HepG2 (cell line): Measurements from ENCODE around the gene CIAO3. TPM values are rescaled to one million over a fixed set of nuclear protein-coding genes. Genes with fewer than 3 reads are reported as not detected.
A peak's percentile ranks its signal among the peaks of the same experiment; 100 is the strongest.

Source experiments
- FOXO1 ChIP-seq: sonication (generic); formaldehyde crosslinking; IDR thresholded peaks from 2 replicates; pipeline ENCODE4 v1.4.0; 2020; ENCODE audit warnings: missing genetic modification reagents
- IKZF1 ChIP-seq: fragments of 450-650 bp; IDR thresholded peaks from 2 replicates; pipeline ENCODE4 v1.7.1; 2016
- KMT2A ChIP-seq: sonication (generic); formaldehyde crosslinking; IDR thresholded peaks from 2 replicates; pipeline ENCODE4 v1.4.0; 2020; ENCODE audit warnings: missing genetic modification reagents
- NKX3-1 ChIP-seq: sonication (generic); formaldehyde crosslinking; IDR thresholded peaks from 2 replicates; pipeline ENCODE4 v1.5.0; 2020; ENCODE audit warnings: missing genetic modification reagents
- POGZ ChIP-seq: sonication (generic); formaldehyde crosslinking; IDR thresholded peaks from 2 replicates; pipeline ENCODE4 v1.4.0; 2020; ENCODE audit warnings: mild to moderate bottlenecking, missing genetic modification reagents
- POLR2AphosphoS2 ChIP-seq: IDR thresholded peaks from 2 replicates; pipeline ENCODE4 v1.6.1; 2011; ENCODE audit warnings: low read depth, low read length, improper control_type of control experiment
- PPARG ChIP-seq: conservative IDR thresholded peaks from 2 replicates; pipeline ENCODE4 v1.6.1; 2016; ENCODE audit warnings: missing biosample characterization, missing genetic modification reagents
- RCOR2 ChIP-seq: IDR thresholded peaks from 2 replicates; pipeline ENCODE4 v1.6.1; 2016; ENCODE audit warnings: missing biosample characterization, missing genetic modification reagents
- TAF15 ChIP-seq: fragments of 200-400 bp; formaldehyde crosslinking; IDR thresholded peaks from one replicate; pipeline ENCODE4 v1.6.1; 2018; ENCODE audit warnings: mild to moderate bottlenecking, low read depth, low read length; ENCODE audit not compliant: poor library complexity, severe bottlenecking
- TOE1 ChIP-seq: sonication (generic); formaldehyde crosslinking; IDR thresholded peaks from 2 replicates; pipeline ENCODE4 v1.4.0; 2020; ENCODE audit warnings: mild to moderate bottlenecking, missing genetic modification reagents
- U2AF1 ChIP-seq: fragments of 200-400 bp; formaldehyde crosslinking; optimal IDR thresholded peaks from 2 replicates; pipeline ENCODE3; 2017; ENCODE audit warnings: mild to moderate bottlenecking, low read depth, low read length
- U2AF2 ChIP-seq: fragments of 200-400 bp; formaldehyde crosslinking; IDR thresholded peaks from 2 replicates; pipeline ENCODE4 v1.6.1; 2017; ENCODE audit warnings: low read depth, mild to moderate bottlenecking, low read length
- ZIK1 ChIP-seq: sonication (generic); formaldehyde crosslinking; IDR thresholded peaks from 2 replicates; pipeline ENCODE4 v1.5.0; 2020; ENCODE audit warnings: mild to moderate bottlenecking, low read depth, missing genetic modification reagents, borderline replicate concordance
- ZMYM4 ChIP-seq: sonication (generic); formaldehyde crosslinking; IDR thresholded peaks from 2 replicates; pipeline ENCODE4 v1.8.1; 2023; ENCODE audit warnings: mild to moderate bottlenecking, missing genetic modification reagents
- ZNF24 ChIP-seq: fragments of 450-650 bp; IDR thresholded peaks from 2 replicates; pipeline ENCODE4 v1.6.1; 2017; ENCODE audit warnings: antibody characterized with exemption, mild to moderate bottlenecking
- ZNF3 ChIP-seq: IDR thresholded peaks from 2 replicates; pipeline ENCODE4 v1.7.0; 2017; ENCODE audit warnings: inconsistent platforms
- ZNF367 ChIP-seq: sonication (generic); formaldehyde crosslinking; IDR thresholded peaks from 2 replicates; pipeline ENCODE4 v1.4.0; 2020; ENCODE audit warnings: missing genetic modification reagents, borderline replicate concordance
- ZNF558 ChIP-seq: sonication (generic); formaldehyde crosslinking; IDR thresholded peaks from 2 replicates; pipeline ENCODE4 v1.9.0; 2022; ENCODE audit warnings: mild to moderate bottlenecking, missing genetic modification reagents, borderline replicate concordance
- ZNF713 ChIP-seq: sonication (generic); formaldehyde crosslinking; IDR thresholded peaks from 2 replicates; pipeline ENCODE4 v1.4.0; 2020; ENCODE audit warnings: mild to moderate bottlenecking, missing genetic modification reagents
- ZNF780A ChIP-seq: sonication (generic); formaldehyde crosslinking; IDR thresholded peaks from 2 replicates; pipeline ENCODE4 v1.8.0; 2022; ENCODE audit warnings: mild to moderate bottlenecking, missing genetic modification reagents, moderate library complexity
- polyA plus RNA-seq, 8 experiments: library from polyadenylated mRNA; depleted of rRNA in 3 of 8; stranded (reverse) in 7 of 8; unstranded in 1 of 8; fragments of >200 nt; fragmentation: Illumina TruSeq in 4 of 8; extraction: Trizol in 4 of 8; gene quantifications; 2 replicates each; pipeline versions ENCODE4 v1.2.1 to v1.2.3, GENCODE V29; 2011 to 2016; ENCODE audit warnings: low read depth in 4 of 8, missing spikeins in 1 of 8, mixed read lengths in 1 of 8; ENCODE audit not compliant: insufficient read depth in 1 of 8
- total RNA-seq, 5 experiments: library from RNA; depleted of rRNA; stranded (reverse); fragments of >200 nt; fragmentation: Illumina TruSeq; extraction: Trizol; gene quantifications; 2 replicates each; pipeline ENCODE4 v1.2.3, GENCODE V29; 2016; ENCODE audit warnings: low read depth in 1 of 5
- TF ChIP-seq, protein P1 (sequence below): sonication (generic); formaldehyde crosslinking; IDR thresholded peaks from 2 replicates; pipeline ENCODE4 v1.4.0; 2020; ENCODE audit warnings: missing genetic modification reagents; ENCODE audit errors: not compliant biosample characterization
- TF ChIP-seq, protein P2 (sequence below): sonication (generic); formaldehyde crosslinking; IDR thresholded peaks from 2 replicates; pipeline ENCODE4 v1.4.0; 2020; ENCODE audit warnings: missing genetic modification reagents, mild to moderate bottlenecking, borderline replicate concordance
- TF ChIP-seq, protein P3 (sequence below): sonication (generic); formaldehyde crosslinking; IDR thresholded peaks from 2 replicates; pipeline ENCODE4 v1.5.1; 2020; ENCODE audit warnings: missing genetic modification reagents, mild to moderate bottlenecking, borderline replicate concordance
- TF ChIP-seq, protein P4 (sequence below): IDR thresholded peaks from 2 replicates; pipeline ENCODE4 v1.6.1; 2016; ENCODE audit warnings: missing biosample characterization, missing genetic modification reagents, low read depth

Gene CIAO3
- total and polyA plus RNA-seq, 2 of the 13 experiments (the other 11 are each of a cell fraction or from before 2014, with no cell fraction given) = 21.7 to 25.0 TPM

DNA sequence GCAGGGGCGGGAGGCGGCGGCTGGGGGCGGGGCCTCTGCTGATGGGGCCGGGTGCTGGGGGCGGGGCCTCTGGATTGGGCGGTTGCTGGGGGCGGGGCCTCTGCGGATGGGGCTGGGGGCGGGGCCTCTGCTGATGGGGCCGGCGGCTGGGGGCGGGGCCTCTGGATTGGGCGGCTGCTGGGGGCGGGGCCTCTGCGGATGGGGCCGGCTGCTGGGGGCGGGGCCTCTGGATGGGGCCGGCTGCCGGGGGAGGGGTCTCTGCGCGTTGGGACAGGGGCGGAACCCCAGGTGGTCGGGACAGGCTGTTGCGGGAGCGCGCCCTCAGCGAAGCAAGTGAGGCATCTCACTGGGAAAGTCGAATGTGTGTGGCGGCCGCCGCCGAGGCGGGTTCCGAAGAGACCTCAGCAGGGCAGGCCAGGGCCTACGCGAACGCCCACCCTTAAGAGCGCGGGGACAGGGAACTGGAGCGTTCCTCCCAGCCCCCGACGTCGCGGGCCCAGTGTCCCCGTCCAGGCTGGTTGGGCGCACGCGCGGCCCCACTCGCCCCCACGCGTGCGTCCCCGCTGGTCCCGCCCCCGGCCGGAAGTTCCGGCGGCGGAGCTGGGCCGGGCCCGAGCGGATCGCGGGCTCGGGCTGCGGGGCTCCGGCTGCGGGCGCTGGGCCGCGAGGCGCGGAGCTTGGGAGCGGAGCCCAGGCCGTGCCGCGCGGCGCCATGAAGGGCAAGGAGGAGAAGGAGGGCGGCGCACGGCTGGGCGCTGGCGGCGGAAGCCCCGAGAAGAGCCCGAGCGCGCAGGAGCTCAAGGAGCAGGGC lies 60.8 kb downstream of the CIAO3 start, which contains the start of gene STUB1 (continued):
- TF ChIP-seq, protein P1, sequence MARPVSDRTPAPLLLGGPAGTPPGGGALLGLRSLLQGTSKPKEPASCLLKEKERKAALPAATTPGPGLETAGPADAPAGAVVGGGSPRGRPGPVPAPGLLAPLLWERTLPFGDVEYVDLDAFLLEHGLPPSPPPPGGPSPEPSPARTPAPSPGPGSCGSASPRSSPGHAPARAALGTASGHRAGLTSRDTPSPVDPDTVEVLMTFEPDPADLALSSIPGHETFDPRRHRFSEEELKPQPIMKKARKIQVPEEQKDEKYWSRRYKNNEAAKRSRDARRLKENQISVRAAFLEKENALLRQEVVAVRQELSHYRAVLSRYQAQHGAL (CRISPR knock-in tag) = no peak
- TF ChIP-seq ZNF713 (CRISPR knock-in tag) (no peak), ZNF558 (no peak), ZIK1 (no peak; the same call in 1 of the 2 replicates), U2AF1 (no peak), POLR2AphosphoS2 (no peak), KMT2A (CRISPR knock-in tag) (no peak), ZMYM4 (CRISPR knock-in tag) (peak; percentile 3; the same call in 1 of the 2 replicates), ZNF367 (CRISPR knock-in tag) (no peak), NKX3-1 (CRISPR knock-in tag) (0 out of 2 replicates have a peak, but pooled peaks have one; percentile 40), U2AF2 (no peak), ZNF24 (no peak), TOE1 (no peak; the same call in 1 of the 2 replicates), ZNF780A (CRISPR knock-in tag) (no peak), ZNF3 (CRISPR knock-in tag) (no peak), IKZF1 (no peak), FOXO1 (CRISPR knock-in tag) (no peak), RCOR2 (CRISPR knock-in tag) (no peak), POGZ (CRISPR knock-in tag) (no peak), PPARG (no peak), TAF15 (no peak)
- TF ChIP-seq, protein P2, sequence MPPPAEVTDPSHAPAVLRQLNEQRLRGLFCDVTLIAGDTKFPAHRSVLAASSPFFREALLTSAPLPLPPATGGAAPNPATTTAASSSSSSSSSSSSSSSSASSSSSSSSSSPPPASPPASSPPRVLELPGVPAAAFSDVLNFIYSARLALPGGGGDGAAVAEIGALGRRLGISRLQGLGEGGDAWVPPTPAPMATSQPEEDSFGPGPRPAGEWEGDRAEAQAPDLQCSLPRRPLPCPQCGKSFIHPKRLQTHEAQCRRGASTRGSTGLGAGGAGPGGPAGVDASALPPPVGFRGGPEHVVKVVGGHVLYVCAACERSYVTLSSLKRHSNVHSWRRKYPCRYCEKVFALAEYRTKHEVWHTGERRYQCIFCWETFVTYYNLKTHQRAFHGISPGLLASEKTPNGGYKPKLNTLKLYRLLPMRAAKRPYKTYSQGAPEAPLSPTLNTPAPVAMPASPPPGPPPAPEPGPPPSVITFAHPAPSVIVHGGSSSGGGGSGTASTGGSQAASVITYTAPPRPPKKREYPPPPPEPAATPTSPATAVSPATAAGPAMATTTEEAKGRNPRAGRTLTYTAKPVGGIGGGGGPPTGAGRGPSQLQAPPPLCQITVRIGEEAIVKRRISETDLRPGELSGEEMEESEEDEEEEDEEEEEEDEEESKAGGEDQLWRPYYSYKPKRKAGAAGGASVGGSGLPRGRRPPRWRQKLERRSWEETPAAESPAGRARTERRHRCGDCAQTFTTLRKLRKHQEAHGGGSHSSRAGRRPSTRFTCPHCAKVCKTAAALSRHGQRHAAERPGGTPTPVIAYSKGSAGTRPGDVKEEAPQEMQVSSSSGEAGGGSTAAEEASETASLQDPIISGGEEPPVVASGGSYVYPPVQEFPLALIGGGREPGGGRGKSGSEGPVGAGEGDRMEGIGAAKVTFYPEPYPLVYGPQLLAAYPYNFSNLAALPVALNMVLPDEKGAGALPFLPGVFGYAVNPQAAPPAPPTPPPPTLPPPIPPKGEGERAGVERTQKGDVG (CRISPR knock-in tag) = no peak
- TF ChIP-seq, protein P3, sequence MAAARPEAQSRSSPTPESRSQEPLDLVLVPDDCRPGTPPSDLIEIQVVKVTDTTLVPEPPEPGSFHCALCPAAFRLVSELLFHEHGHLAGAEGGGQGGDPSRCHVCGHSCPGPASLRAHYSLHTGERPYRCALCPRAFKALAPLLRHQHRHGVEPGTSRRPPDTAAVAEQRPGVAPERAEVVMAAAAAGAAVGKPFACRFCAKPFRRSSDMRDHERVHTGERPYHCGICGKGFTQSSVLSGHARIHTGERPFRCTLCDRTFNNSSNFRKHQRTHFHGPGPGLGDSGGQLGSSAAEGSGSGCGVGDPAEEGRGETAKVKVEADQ = no peak
- TF ChIP-seq, protein P4, sequence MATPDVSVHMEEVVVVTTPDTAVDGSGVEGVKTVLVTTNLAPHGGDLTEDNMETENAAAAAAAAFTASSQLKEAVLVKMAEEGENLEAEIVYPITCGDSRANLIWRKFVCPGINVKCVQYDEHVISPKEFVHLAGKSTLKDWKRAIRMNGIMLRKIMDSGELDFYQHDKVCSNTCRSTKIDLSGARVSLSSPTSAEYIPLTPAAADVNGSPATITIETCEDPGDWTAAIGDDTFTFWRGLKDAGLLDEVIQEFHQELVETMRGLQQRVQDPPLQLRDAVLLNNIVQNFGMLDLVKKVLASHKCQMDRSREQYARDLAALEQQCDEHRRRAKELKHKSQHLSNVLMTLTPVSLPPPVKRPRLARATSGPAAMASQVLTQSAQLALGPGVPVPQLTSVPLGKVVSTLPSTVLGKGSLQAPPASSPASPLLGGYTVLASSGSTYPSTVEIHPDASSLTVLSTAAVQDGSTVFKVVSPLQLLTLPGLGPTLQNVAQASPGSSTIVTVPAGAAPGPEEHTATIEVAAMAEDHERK (CRISPR knock-in tag) = no peak
